IMR-90 (cell line): Measurements from ENCODE around the gene KCNJ18. TPM values are rescaled to one million over a fixed set of nuclear protein-coding genes. Genes with fewer than 3 reads are reported as not detected.
"Not testable (repeated sequence)": the region's sequence is repeated elsewhere in the genome, so short reads cannot be mapped to it uniquely, and the experiment has no call there.

Experiments
- ATAC-seq: fragments of 200-7000 bp; cut with Tn5 transposase; 2 replicates; pipeline ENCODE4 v1.9.1; 2020; ENCODE audit warnings: low read depth, mild to moderate bottlenecking, moderate library complexity
- BruUV-seq: library from RNA; stranded (reverse); fragments of 400-500 nt; replicated peaks from 2 replicates; lab custom pipeline; 2021; lab: Mats Ljungman, UMichigan
- CTCF ChIA-PET: fragments of 300-600 bp; formaldehyde crosslinking; extraction: SDS; loops from one replicate; lab custom pipeline; 2021; ENCODE audit warnings: antibody characterized with exemption; lab: Yijun Ruan, JAX
- POLR2A ChIA-PET: fragments of 300-600 bp; sonication (Branson Sonifier 250); formaldehyde crosslinking; loops from one replicate; lab custom pipeline; 2022; ENCODE audit warnings: antibody characterized with exemption; ENCODE audit not compliant: unreplicated experiment; lab: Charles Lee
- DNase-seq: peaks from one replicate; pipeline ENCODE4 v3.0.0; 2013
- H2AFZ ChIP-seq: replicated peaks from 2 replicates; pipeline ENCODE3; 2013; ENCODE audit warnings: low read length, mild to moderate bottlenecking; ENCODE audit not compliant: poor library complexity
- H2AK5ac ChIP-seq: 2 replicates; pipeline ENCODE4 v1.6.1; 2013; ENCODE audit warnings: low read depth, low read length, inconsistent platforms
- H2AK9ac ChIP-seq: replicated peaks from 2 replicates; pipeline ENCODE3; 2013; ENCODE audit warnings: mild to moderate bottlenecking, low read depth, low read length, moderate library complexity; ENCODE audit not compliant: poor library complexity
- H2BK120ac ChIP-seq: 2 replicates; pipeline ENCODE4 v1.6.1; 2013; ENCODE audit warnings: low read depth, low read length, inconsistent platforms
- H2BK15ac ChIP-seq: 3 replicates; pipeline ENCODE4 v1.6.1; 2013; ENCODE audit warnings: low read depth, low read length, inconsistent platforms
- H2BK20ac ChIP-seq: 2 replicates; pipeline ENCODE4 v1.6.1; 2013; ENCODE audit warnings: low read depth, mild to moderate bottlenecking, inconsistent platforms, low read length, moderate library complexity
- H2BK5ac ChIP-seq: 2 replicates; pipeline ENCODE4 v1.6.1; 2013; ENCODE audit warnings: mild to moderate bottlenecking, low read depth, low read length, inconsistent platforms; ENCODE audit not compliant: poor library complexity, severe bottlenecking
- H3K14ac ChIP-seq: replicated peaks from 2 replicates; pipeline ENCODE4 v1.6.1; 2013; ENCODE audit warnings: low read depth, low read length, inconsistent platforms
- H3K18ac ChIP-seq: 2 replicates; pipeline ENCODE4 v1.6.1; 2013; ENCODE audit warnings: low read depth, low read length, control low read depth
- H3K23ac ChIP-seq: 2 replicates; pipeline ENCODE4 v1.6.1; 2013; ENCODE audit warnings: low read depth, low read length, inconsistent platforms
- H3K27ac ChIP-seq: 2 replicates; pipeline ENCODE4 v1.5.1; 2013; ENCODE audit warnings: mild to moderate bottlenecking, control low read depth, low read length; ENCODE audit not compliant: insufficient read depth
- H3K27me3 ChIP-seq: 2 replicates; pipeline ENCODE4 v1.6.1; 2013; ENCODE audit warnings: low read length; ENCODE audit not compliant: control insufficient read depth, insufficient read depth
- H3K36me3 ChIP-seq: 2 replicates; pipeline ENCODE4 v1.6.1; 2013; ENCODE audit warnings: low read length, mixed read lengths; ENCODE audit not compliant: control insufficient read depth, insufficient read depth
- H3K4ac ChIP-seq: 2 replicates; pipeline ENCODE4 v1.6.1; 2013; ENCODE audit warnings: low read depth, low read length, inconsistent platforms
- H3K4me1 ChIP-seq: 2 replicates; pipeline ENCODE4 v1.6.1; 2013; ENCODE audit warnings: low read length, mixed read lengths; ENCODE audit not compliant: control insufficient read depth, insufficient read depth
- H3K4me2 ChIP-seq: 2 replicates; pipeline ENCODE4 v1.6.1; 2013; ENCODE audit warnings: low read depth, mild to moderate bottlenecking, control low read depth, low read length, moderate library complexity
- H3K4me3 ChIP-seq: 2 replicates; pipeline ENCODE4 v1.5.1; 2013; ENCODE audit warnings: low read depth, mild to moderate bottlenecking, control low read depth, low read length, moderate library complexity; ENCODE audit not compliant: insufficient read depth
- H3K56ac ChIP-seq: 2 replicates; pipeline ENCODE4 v1.6.1; 2013; ENCODE audit warnings: low read length, inconsistent platforms; ENCODE audit not compliant: insufficient read depth; ENCODE audit errors: extremely low read depth
- H3K79me1 ChIP-seq, 2 experiments: 2 replicates each; pipeline ENCODE4 v1.6.1; 2013; ENCODE audit warnings: low read length in 2 of 2, inconsistent platforms in 1 of 2, low read depth in 1 of 2
- H3K9ac ChIP-seq: 2 replicates; pipeline ENCODE4 v1.6.1; 2013; ENCODE audit warnings: low read depth, low read length, control low read depth
- H3K9me1 ChIP-seq: 2 replicates; pipeline ENCODE4 v1.6.1; 2013; ENCODE audit warnings: low read length, inconsistent platforms; ENCODE audit not compliant: insufficient read depth
- H3K9me3 ChIP-seq: 2 replicates; pipeline ENCODE4 v1.6.1; 2013; ENCODE audit warnings: low read length; ENCODE audit not compliant: control insufficient read depth, insufficient read depth
- H4K20me1 ChIP-seq: 2 replicates; pipeline ENCODE4 v1.6.1; 2013; ENCODE audit warnings: low read length, inconsistent platforms; ENCODE audit not compliant: insufficient read depth
- H4K5ac ChIP-seq: 2 replicates; pipeline ENCODE4 v1.6.1; 2013; ENCODE audit warnings: mild to moderate bottlenecking, low read depth, low read length, control low read depth
- H4K8ac ChIP-seq, 2 experiments: 2 replicates each; pipeline ENCODE4 v1.6.1; 2013; ENCODE audit warnings: low read depth in 2 of 2, low read length in 2 of 2, control low read depth in 1 of 2, inconsistent platforms in 1 of 2
- H4K91ac ChIP-seq: 2 replicates; pipeline ENCODE4 v1.6.1; 2013; ENCODE audit warnings: low read depth, low read length, inconsistent platforms; ENCODE audit not compliant: insufficient read depth
- WGBS, 2 experiments: methylation state at CpG; one replicate each; pipeline versions ENCODE4 v1.1.5 to v1.1.7; 2013; ENCODE audit warnings: missing lambda C conversion rate in 2 of 2; ENCODE audit not compliant: insufficient read length in 1 of 2; ENCODE audit errors: extremely low coverage in 2 of 2; 5-methylcytosine and 5-hydroxymethylcytosine counted together
- dilution Hi-C: fragments of 300-500 bp; cut with HindIII; formaldehyde crosslinking; loops from one replicate; pipeline ENCODE4 v1.14.3; 2018; ENCODE audit warnings: low sequenced_read_pairs; ENCODE audit not compliant: unreplicated experiment
- in situ Hi-C: fragments of 300-500 bp; cut with MboI; formaldehyde crosslinking; loops from 3 replicates; pipeline ENCODE4 v1.14.3; 2019; ENCODE audit warnings: low sequenced_read_pairs, inconsistent platforms, mixed read lengths
- intact Hi-C: fragments of 100-400 bp; cut with micrococcal nuclease; formaldehyde crosslinking; loops from 2 replicates; pipeline ENCODE4 v1.10.0; 2022
- polyA plus RNA-seq, 3 experiments: library from polyadenylated mRNA; depleted of rRNA; stranded (reverse); fragments of >200 nt; gene quantifications; 2 replicates each; pipeline ENCODE4 v1.2.3, GENCODE V29; 2012; ENCODE audit warnings: low replicate concordance in 1 of 3
- total RNA-seq: library from RNA; depleted of rRNA; stranded (reverse); fragments of >200 nt; gene quantifications from 2 replicates; pipeline ENCODE4 v1.2.3, GENCODE V29; 2012

Gene KCNJ18
- total and polyA plus RNA-seq, 2 of the 4 experiments (the other 2 are of a cell fraction) = not detected

- H3K4me3 ChIP-seq, H3K9ac ChIP-seq, H4K91ac ChIP-seq, H3K4me2 ChIP-seq, H3K9me1 ChIP-seq, H4K20me1 ChIP-seq, H3K9me3 ChIP-seq, CTCF ChIA-PET, H4K5ac ChIP-seq, BruUV-seq, H2BK120ac ChIP-seq, POLR2A ChIA-PET, H3K56ac ChIP-seq, H3K79me1 ChIP-seq, H2BK20ac ChIP-seq, in situ Hi-C loops, intact Hi-C loops, H3K18ac ChIP-seq, H2BK5ac ChIP-seq, H3K27ac ChIP-seq, dilution Hi-C loops, H3K4ac ChIP-seq, H3K14ac ChIP-seq, H3K36me3 ChIP-seq, ATAC-seq, H3K23ac ChIP-seq, H3K27me3 ChIP-seq, H2AK9ac ChIP-seq, H3K4me1 ChIP-seq, H2AFZ ChIP-seq, H2BK15ac ChIP-seq, DNase-seq, H4K8ac ChIP-seq, H2AK5ac ChIP-seq: not testable (repeated sequence)
These were observed 26.6 kb downstream of the KCNJ18 start for GRCh38 chr17:21718971-21719370.

GRCh38 chr17:21719511-21720226 is 27.3 kb downstream of the KCNJ18 start:
- H3K9me3 ChIP-seq, H4K5ac ChIP-seq, H2BK20ac ChIP-seq, H2AK5ac ChIP-seq, intact Hi-C loops, in situ Hi-C loops, H3K9ac ChIP-seq, BruUV-seq, H3K56ac ChIP-seq, H4K91ac ChIP-seq, DNase-seq, H2BK5ac ChIP-seq, H3K4me2 ChIP-seq, H2BK15ac ChIP-seq, H3K4ac ChIP-seq, H3K9me1 ChIP-seq, H3K27me3 ChIP-seq, dilution Hi-C loops, ATAC-seq, H2BK120ac ChIP-seq, H3K4me3 ChIP-seq, H4K8ac ChIP-seq, H3K14ac ChIP-seq, CTCF ChIA-PET, H3K4me1 ChIP-seq, H3K27ac ChIP-seq, POLR2A ChIA-PET, H4K20me1 ChIP-seq, H3K79me1 ChIP-seq, H2AFZ ChIP-seq, H3K36me3 ChIP-seq, H3K23ac ChIP-seq, H2AK9ac ChIP-seq, H3K18ac ChIP-seq: not testable (repeated sequence)
- 24% methylated on average over 5 of the region's 12 CpGs; no CpG with 5 or more reads in 1 of the 2 experiments for WGBS, 2 experiments
